ENCODE measurements around the gene COLEC12.

COLEC12 gene

GRCh38 chr18:473802-474201, 26.7 kb downstream of the COLEC12 start:
- no peak for DNase-seq

- no peak for DNase-seq
Measured at GRCh38 chr18:471716-472115, 28.8 kb downstream of the COLEC12 start.

DNA sequence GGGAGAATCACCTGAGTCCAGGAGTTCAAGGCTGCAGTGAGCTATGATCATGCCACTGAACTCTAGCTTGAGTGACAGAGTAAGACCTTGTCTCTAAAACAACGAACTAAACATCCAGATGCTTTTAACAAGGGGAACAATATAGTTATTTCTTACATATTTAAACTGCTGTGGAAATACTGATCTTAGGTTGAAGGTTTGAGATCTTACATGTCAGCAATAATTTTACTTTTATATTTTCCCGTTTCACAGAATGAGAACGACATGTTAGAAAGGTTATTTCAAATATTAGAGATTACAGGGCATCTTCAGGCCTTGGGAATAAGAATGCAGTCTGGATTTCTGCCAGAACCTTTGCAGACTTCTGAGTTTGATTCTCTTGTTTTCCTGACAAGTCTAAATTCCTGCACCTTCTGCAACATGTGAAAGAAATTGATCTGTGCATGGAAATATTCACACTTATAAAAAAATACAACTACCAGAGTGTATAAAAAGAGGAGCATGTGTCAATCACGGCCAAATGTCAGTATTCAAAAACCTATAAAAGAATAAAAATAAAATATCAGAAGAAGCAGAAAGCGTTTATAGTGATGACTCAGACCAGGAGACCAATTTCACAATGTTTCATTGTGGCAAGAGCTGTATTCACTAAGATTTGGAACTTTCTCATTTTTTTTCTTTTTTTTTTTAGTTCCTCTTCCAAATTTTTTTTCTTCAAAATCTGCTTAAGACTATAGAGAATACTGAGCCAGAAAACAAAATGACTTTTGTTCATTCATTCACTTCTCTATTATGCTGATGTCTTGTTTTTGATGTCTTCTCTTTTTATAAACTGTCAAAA, 29.6 kb downstream of the COLEC12 start:
- DNase-seq = no peak

- DNase-seq = no peak
Measured at GRCh38 chr18:468955-469790, 31.3 kb downstream of the COLEC12 start.

GRCh38 chr18:463827-464541, 36.5 kb downstream of the COLEC12 start:
- no peak for DNase-seq

DNA sequence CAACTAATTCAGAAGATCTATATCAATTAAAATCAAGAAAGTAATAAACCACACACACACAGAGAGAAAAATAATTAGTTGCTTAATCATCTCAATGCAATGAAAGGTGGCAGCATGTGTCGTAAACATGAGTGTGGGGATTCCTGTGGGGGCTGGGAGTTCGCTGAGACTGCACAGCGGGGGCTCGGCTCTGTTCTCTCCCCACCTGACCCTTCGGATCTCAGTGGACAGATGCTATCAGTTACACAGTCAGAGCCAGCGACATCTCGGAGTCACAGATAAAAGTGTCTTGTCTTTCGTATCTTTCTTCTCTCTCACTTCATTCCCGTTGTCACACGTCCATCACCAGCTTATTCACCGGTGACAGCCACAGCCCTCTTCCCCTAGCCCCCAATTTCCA, 37.1 kb downstream of the COLEC12 start:
- no peak for DNase-seq

- no peak for DNase-seq
Measured at GRCh38 chr18:461762-462161, 38.7 kb downstream of the COLEC12 start.

DNA sequence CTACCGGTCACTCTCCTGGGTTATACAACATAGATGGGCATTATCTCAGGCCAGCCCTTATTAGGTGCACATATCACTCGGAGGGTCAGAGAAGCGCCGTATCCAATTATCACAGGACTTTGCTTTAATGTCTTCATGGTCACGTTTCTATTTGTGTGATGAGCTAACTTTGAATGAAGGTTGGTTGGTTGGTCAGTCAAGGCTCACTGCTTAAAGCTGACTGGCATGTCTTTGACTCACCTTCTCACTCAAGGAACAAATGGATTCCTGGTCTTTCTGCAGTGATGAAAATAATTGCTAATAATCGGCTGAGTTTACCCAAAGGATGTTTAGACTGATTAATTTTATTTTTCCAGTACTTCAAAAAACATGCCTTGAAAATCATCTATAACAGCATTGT, 39.7 kb downstream of the COLEC12 start:
- no peak for DNase-seq

- DNase-seq = no peak
Measured at GRCh38 chr18:459814-460593, 40.5 kb downstream of the COLEC12 start.

DNA sequence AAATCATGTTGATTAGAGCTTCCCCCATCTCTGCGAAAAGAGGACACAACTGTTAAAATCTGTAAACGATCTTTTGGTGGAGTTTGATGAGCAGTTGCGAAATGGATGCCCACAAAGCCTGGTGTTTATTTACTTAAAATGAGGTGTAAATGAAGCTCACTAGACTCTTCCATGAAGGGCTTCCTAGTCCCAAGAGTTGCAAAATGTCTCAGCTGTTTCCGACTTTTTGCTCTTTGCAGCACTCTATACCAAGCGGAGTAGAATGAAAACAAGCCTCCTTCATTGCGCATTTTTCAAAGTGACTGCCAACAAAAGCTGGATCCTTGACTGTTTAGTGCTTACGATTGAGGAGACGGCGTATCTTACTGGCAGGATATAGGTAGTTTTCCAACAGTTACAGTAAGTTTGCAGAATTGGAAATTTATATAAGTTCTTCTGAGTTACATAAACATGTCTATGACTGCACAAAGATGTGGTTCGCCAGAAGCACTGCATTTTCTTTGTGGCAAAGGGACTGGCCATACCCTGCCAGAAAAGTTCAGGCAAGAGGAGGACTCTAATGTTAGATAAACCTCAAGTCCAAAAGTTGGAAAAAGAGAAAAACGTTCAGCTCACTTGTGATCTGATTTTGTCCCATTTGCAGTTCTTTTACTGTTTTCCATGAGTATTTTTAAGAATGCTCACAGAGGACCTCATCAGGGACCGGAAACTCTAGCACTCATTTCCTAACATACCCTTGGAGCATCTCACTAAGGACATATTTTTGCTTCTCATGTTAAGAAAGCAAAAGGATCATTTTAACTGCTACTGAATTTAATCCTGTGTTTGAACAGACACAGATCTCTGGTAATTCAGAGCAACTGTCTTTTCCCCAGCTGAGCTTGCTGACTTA, 42.7 kb downstream of the COLEC12 start:
- no peak for DNase-seq

DNA sequence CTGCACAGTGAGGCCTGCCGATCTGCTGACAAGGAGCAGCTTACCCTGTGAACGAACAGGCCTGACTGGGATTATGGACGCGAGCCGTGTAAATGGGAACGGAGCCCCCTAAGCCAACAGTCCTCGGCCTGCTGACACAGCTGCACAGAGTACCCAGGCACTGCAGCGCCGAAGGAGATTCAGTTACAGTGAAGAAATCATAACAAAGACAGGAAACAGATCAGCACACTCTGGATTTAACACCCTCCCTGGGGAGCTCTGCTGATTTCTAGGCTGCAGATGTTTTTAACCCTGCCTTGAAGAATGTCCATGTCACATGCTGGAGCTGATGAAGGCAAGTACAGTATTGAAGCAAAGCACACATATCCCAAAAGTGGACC, 43.4 kb downstream of the COLEC12 start:
- no peak for DNase-seq

DNA sequence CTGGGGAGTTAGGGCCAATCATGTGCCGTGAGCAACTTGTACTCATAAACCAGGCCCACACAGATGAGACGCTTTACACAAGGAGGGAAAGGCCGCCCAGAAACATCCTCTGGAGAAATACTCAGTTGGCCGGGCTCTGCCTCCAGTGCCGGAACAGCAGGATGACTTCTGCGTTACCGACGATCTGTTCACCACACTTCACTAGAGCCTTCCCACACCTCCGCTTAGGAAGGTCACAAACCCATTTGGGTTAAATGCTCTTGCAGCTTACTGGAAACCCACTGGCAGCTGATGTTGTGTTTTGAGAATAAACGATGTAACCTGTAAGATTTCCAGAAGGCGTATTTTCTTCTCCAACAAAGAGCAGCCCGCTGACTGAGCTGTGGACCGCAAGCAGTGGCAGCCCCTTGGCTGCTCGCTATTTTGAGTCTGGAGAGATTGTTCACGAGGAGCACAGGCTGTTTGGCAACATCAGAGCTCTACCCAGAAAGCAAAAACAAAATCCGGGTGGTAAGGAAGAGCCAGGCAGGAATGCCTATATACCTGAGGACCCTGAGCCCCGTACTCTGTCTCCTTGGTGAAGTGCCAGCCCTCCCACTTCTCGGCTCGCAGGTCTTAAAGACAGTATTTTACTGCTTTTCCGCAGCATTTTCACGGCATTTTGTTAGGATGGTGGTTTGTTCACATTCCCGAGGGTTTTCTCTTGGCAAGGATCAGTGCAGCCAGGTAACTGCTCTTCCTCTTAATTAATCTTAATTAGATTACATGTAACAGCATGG, 44.0 kb downstream of the COLEC12 start:
- no peak for DNase-seq

- no peak for DNase-seq
Measured at GRCh38 chr18:453400-453799, 47.1 kb downstream of the COLEC12 start.

DNA sequence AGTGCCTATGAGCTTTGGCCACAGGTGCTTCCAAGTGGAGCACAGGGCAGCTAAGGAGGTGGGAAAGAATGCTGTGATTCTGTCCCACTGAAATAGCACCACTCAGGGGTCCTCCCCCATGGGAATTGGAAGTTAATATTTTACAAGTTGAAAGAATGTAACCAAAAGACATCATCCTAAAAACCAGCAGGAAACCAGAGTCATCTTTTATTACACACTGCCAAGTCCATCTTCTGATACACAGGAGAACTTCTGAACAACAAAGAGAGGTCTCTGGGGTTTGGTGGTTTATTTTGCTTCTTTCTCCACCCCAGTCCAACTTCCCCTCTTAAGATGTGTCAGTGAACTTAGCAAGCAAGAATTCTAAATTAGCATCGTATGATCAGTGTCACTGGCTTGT, 47.7 kb downstream of the COLEC12 start:
- DNase-seq = no peak

DNA sequence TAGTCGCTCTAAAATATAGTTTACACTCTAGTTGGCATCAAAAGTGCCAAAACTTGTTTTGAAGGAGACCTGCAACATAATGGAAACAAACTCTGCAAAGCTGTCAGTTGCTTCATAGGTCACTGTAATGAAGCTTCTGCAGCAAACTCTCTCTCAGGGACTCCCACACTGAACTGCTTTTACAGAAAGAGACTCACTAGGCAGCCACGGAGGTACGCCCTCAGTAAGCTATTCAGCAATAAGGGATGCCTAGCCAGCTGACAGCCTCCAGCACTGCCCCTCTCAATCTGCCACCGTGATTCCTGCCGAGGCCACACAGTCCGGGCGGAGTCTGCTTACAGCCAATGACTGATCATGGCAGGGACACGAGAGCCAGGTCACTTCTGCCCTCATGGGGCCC, 51.1 kb downstream of the COLEC12 start:
- no peak for DNase-seq

DNA sequence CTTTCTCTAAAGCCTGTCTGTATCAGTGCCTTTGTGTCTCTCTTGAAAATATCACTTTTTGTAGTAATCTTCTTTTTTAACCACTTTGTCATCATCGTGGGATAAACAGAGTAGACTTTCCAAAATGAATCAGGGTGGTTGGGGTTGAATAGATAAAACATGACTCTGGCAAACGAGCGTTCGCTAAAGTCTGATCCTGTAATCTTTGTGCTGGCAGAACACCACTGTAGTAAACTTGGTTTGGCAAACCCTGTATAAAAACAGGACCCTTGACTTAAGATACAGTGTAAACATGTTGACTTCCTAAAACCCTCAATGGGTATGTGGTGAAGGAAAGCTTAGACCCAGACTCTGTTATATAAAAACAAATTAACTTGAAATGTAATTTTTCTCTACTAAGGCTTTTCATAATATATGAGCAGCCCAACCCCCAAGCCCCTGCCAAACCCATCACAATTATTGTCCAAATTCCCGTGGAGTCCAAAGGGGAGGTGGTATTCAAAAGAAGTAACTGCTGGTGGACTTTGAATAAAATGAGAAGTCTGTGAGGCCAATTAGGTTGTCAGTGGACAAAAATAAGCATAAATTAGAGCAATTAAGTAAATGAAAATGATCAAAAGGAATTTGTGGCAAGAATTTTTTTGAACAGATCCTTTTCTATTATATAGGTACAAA, 52.2 kb downstream of the COLEC12 start:
- DNase-seq = no peak

DNA sequence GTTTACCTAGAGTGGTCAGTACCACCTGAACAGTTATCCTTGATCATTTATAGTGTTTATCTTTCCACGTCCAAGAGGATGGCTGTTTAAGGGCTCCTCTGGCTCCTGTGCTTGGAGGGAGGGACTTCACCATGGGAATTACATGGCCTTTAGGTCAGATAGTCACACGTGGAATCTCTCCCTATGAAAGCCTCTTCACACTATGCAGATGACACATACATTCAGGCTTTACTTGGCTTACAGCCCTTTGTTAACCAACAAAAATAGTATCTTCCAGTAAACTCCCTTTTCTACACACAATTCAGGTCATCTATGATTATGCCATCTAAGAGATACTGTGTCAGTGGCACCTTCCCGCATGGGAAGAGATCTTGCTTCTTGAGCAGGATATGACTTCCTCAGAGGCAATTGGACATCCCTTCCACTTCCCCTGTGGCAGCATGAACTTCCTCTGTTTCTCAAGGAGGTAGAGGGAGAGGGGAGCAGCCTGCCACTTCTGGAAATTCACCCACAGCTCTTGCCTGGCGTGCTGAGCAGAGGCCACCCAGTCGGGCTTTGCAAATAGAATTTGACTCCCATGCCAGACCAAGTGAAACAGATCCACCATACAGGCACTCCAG, 53.5 kb downstream of the COLEC12 start:
- DNase-seq = no peak

GRCh38 chr18:445055-445454, 55.4 kb downstream of the COLEC12 start:
- no peak for DNase-seq

- DNase-seq = no peak
Measured at GRCh38 chr18:438571-438970, 61.9 kb downstream of the COLEC12 start.

- DNase-seq = no peak
Measured at GRCh38 chr18:435940-436339, 64.6 kb downstream of the COLEC12 start.
